A549 (cell line): Measurements from ENCODE around the gene JAZF1. TPM values are rescaled to one million over a fixed set of nuclear protein-coding genes. Genes with fewer than 3 reads are reported as not detected.

Source experiments
- ATAC-seq, 2 experiments: fragments of 200-7000 bp in 1 of 2; fragments of >200 bp in 1 of 2; cut with Nextera tagmentation in 1 of 2; cut with Tn5 transposase in 1 of 2; 3 replicates each; pipeline versions ENCODE4 v1.8.0 to v1.9.1; 2018 to 2020; ENCODE audit warnings: mild to moderate bottlenecking in 1 of 2, moderate library complexity in 1 of 2
- CTCF ChIA-PET: fragments of 300-600 bp; sonication (Branson Sonifier 250); formaldehyde crosslinking; extraction: SDS; loops from one replicate; lab custom pipeline; 2021; ENCODE audit warnings: antibody characterized with exemption, inconsistent platforms; lab: Yijun Ruan, JAX
- POLR2A ChIA-PET: fragments of 350-600 bp; formaldehyde crosslinking; extraction: SDS; loops from one replicate; lab custom pipeline; 2021; ENCODE audit warnings: antibody characterized with exemption, inconsistent platforms; lab: Yijun Ruan, JAX
- DNase-seq, 2 experiments: peaks; one replicate each; pipeline versions ENCODE4 v3.0.0 to v3.0.0-alpha.2; 2011 to 2016; ENCODE audit warnings: low read depth in 1 of 2, low spot score in 1 of 2
- FAIRE-seq: peaks from 2 replicates; lab custom pipeline; 2011; peaks lifted over from hg19 to GRCh38; lab: Jason Lieb, UNC
- H3K27ac ChIP-seq, 2 experiments: fragments of >200 bp; sonication (Bioruptor Twin); formaldehyde crosslinking; 3 replicates each; pipeline ENCODE4 v1.5.1; 2016 to 2017
- H3K4me1 ChIP-seq: fragments of >200 bp; sonication (Bioruptor Twin); formaldehyde crosslinking; 3 replicates; pipeline ENCODE4 v1.6.1; 2016
- H3K4me2 ChIP-seq: fragments of >200 bp; sonication (Bioruptor Twin); formaldehyde crosslinking; 3 replicates; pipeline ENCODE4 v1.6.1; 2016
- H3K4me3 ChIP-seq: fragments of >200 bp; sonication (Bioruptor Twin); formaldehyde crosslinking; 3 replicates; pipeline ENCODE4 v1.5.1; 2016
- H3K9me3 ChIP-seq: fragments of >200 bp; sonication (Bioruptor Twin); formaldehyde crosslinking; 3 replicates; pipeline ENCODE4 v1.6.1; 2016
- ATOH8 ChIP-seq: fragments of 250-450 bp; sonication (Bioruptor Pico); IDR thresholded peaks from 2 replicates; pipeline ENCODE4 v1.5.0; 2020; ENCODE audit warnings: low read depth, mild to moderate bottlenecking, moderate library complexity
- CBX2 ChIP-seq: fragments of 200-600 bp; sonication (generic); IDR thresholded peaks from 2 replicates; pipeline ENCODE4 v1.6.1; 2016; ENCODE audit warnings: low read depth, mild to moderate bottlenecking, borderline replicate concordance
- CHD2 ChIP-seq: fragments of 150-350 bp; IDR thresholded peaks from 2 replicates; pipeline ENCODE4 v1.6.1; 2014; ENCODE audit warnings: low read length; ENCODE audit not compliant: partially characterized antibody
- CHD4 ChIP-seq: fragments of 200-600 bp; sonication (generic); IDR thresholded peaks from 2 replicates; pipeline ENCODE4 v1.6.1; 2016; ENCODE audit warnings: antibody characterized with exemption, mild to moderate bottlenecking, borderline replicate concordance
- CTCF ChIP-seq: fragments of >200 bp; sonication (Bioruptor Twin); formaldehyde crosslinking; IDR thresholded peaks from 3 replicates; pipeline ENCODE4 v1.5.1; 2016
- E2F6 ChIP-seq: IDR thresholded peaks from 2 replicates; pipeline ENCODE4 v1.6.1; 2012; ENCODE audit warnings: low read depth, borderline replicate concordance
- EHMT2 ChIP-seq: fragments of 200-600 bp; sonication (generic); IDR thresholded peaks from 2 replicates; pipeline ENCODE4 v1.6.1; 2016; ENCODE audit warnings: antibody characterized with exemption, low read depth, mild to moderate bottlenecking, moderate library complexity
- FOXS1 ChIP-seq: fragments of 250-450 bp; sonication (Bioruptor Pico); IDR thresholded peaks from 2 replicates; pipeline ENCODE4 v1.5.0; 2020; ENCODE audit warnings: mild to moderate bottlenecking, moderate library complexity
- GATA3 ChIP-seq: IDR thresholded peaks from 2 replicates; pipeline ENCODE4 v1.6.1; 2012; ENCODE audit warnings: borderline replicate concordance
- HOXA7 ChIP-seq: fragments of 250-450 bp; sonication (Bioruptor Pico); IDR thresholded peaks from 2 replicates; pipeline ENCODE4 v1.5.0; 2020; ENCODE audit warnings: mild to moderate bottlenecking, moderate library complexity
- JUN ChIP-seq, 2 experiments: fragments of >200 bp; sonication (Bioruptor Twin); formaldehyde crosslinking; IDR thresholded peaks; 2 replicates in 1 of 2; 3 replicates in 1 of 2; pipeline ENCODE4 v1.6.1; 2016 to 2017
- JUNB ChIP-seq: fragments of >200 bp; sonication (Bioruptor Twin); formaldehyde crosslinking; IDR thresholded peaks from 2 replicates; pipeline ENCODE4 v1.6.1; 2016
- KDM1A ChIP-seq: fragments of 200-600 bp; sonication (generic); IDR thresholded peaks from 2 replicates; pipeline ENCODE4 v1.6.1; 2016; ENCODE audit warnings: low read depth, mild to moderate bottlenecking
- KDM5A ChIP-seq: fragments of 200-600 bp; sonication (generic); IDR thresholded peaks from 2 replicates; pipeline ENCODE4 v1.6.1; 2016; ENCODE audit warnings: antibody characterized with exemption, mild to moderate bottlenecking
- MAFK ChIP-seq: fragments of 450-650 bp; IDR thresholded peaks from 2 replicates; pipeline ENCODE4 v1.6.1; 2014; ENCODE audit not compliant: partially characterized antibody
- NR3C1 ChIP-seq: fragments of >200 bp; sonication (Bioruptor Twin); formaldehyde crosslinking; IDR thresholded peaks from 3 replicates; pipeline ENCODE4 v1.6.1; 2017
- PHF8 ChIP-seq: fragments of 200-600 bp; sonication (generic); IDR thresholded peaks from 2 replicates; pipeline ENCODE4 v1.6.1; 2016; ENCODE audit warnings: low read depth, mild to moderate bottlenecking, antibody characterized with exemption, moderate library complexity, borderline replicate concordance
- POLR2A ChIP-seq: IDR thresholded peaks from 2 replicates; pipeline ENCODE4 v1.6.1; 2012; ENCODE audit warnings: mild to moderate bottlenecking, low read length
- POLR2AphosphoS2 ChIP-seq: conservative IDR thresholded peaks from 2 replicates; pipeline ENCODE4 v1.6.1; 2012; ENCODE audit warnings: low read length, improper control_type of control experiment, inconsistent platforms
- RAD21 ChIP-seq, 2 experiments: fragments of >200 bp in 1 of 2; sonication (Bioruptor Twin) in 1 of 2; formaldehyde crosslinking in 1 of 2; IDR thresholded peaks in 1 of 2; conservative IDR thresholded peaks in 1 of 2; 2 replicates in 1 of 2; 3 replicates in 1 of 2; pipeline ENCODE4 v1.6.1; 2012 to 2018; ENCODE audit warnings: inconsistent platforms in 1 of 2
- SMC3 ChIP-seq: fragments of >200 bp; sonication (Bioruptor Twin); formaldehyde crosslinking; IDR thresholded peaks from 3 replicates; pipeline ENCODE4 v1.6.1; 2018; ENCODE audit warnings: inconsistent platforms
- TFCP2L1 ChIP-seq: fragments of 250-450 bp; sonication (Bioruptor Pico); IDR thresholded peaks from 2 replicates; pipeline ENCODE4 v1.5.0; 2021; ENCODE audit warnings: mild to moderate bottlenecking
- ZNF302 ChIP-seq: fragments of 250-450 bp; sonication (Bioruptor Pico); IDR thresholded peaks from 2 replicates; pipeline ENCODE4 v1.9.0; 2021; ENCODE audit warnings: inconsistent platforms, mild to moderate bottlenecking, moderate library complexity
- WGBS: methylation state at CpG from one replicate; pipeline ENCODE4 v1.1.6; 2017; ENCODE audit errors: missing lambda C conversion rate; 5-methylcytosine and 5-hydroxymethylcytosine counted together
- polyA plus RNA-seq, 4 experiments: library from polyadenylated mRNA; depleted of rRNA in 3 of 4; stranded (reverse); fragments of >200 nt; fragmentation: RNase III in 1 of 4; extraction: RNeasy Plus Mini Kit Qiagen cat#74134 plus additional on column Dnase treatment in 1 of 4; gene quantifications; 2 replicates in 3 of 4; 3 replicates in 1 of 4; pipeline ENCODE4 v1.2.3, GENCODE V29; 2011 to 2017

Gene JAZF1
- polyA plus RNA-seq, 2 of the 4 experiments (the other 2 are of a cell fraction), result 1.9 to 2.8 TPM

- Histone ChIP-seq H3K9me3 (no peaks in the 10 kb centered on the region), H3K27ac (peak overlapping the region; percentile 90 to 92), H3K4me2 (no peak overlapping the region), H3K4me1 (peaks cover 46% of the 10 kb centered on the region), H3K4me3 (no peak overlapping the region)
- ChIA-PET CTCF (interaction anchor here (0.7 to 3.7 kb wide), 7 partner anchors 10 to 51 kb away, joined by 3 to 25 read pairs (median 3); no protein-coding TSS in a partner anchor), POLR2A (no interaction called here)
- DNase-seq, result no peak
- FAIRE-seq, result no peak
- ATAC-seq, result no peak
- peak; percentile 23; the same call in 1 of the 3 replicates for TF ChIP-seq SMC3
- peak in 1 of 2 experiments; percentile 42; a peak in 2 of 5 replicates for TF ChIP-seq RAD21 (conservative IDR thresholded peaks at IDR 0.05 in 1 of 2, IDR thresholded peaks at IDR 0.05 in 1 of 2)
- TF ChIP-seq EHMT2, result no peak
- TF ChIP-seq CTCF, result peak; percentile 18; the same call in 1 of the 3 replicates
These were observed 135.8 kb downstream of the JAZF1 start for GRCh38 chr7:28044825-28045224.

- peak; percentile 39 for FAIRE-seq
- H3K9me3 ChIP-seq, result no peaks in the 10 kb centered on the region
- TF ChIP-seq PHF8 (no peak), HOXA7 (CRISPR knock-in tag) (no peak), E2F6 (no peak), POLR2A (no peak), GATA3 (no peak), CHD4 (no peak), KDM1A (no peak), NR3C1 (no peak), MAFK (no peak), POLR2AphosphoS2 (no peak), TFCP2L1 (CRISPR knock-in tag) (no peak), CHD2 (no peak), ATOH8 (CRISPR knock-in tag) (no peak), KDM5A (no peak), ZNF302 (CRISPR knock-in tag) (no peak), CBX2 (no peak), JUNB (no peak), FOXS1 (CRISPR knock-in tag) (no peak), EHMT2 (no peak), JUN (IDR thresholded peaks at IDR 0.05) (no peak)
These were observed 137.9 kb downstream of the JAZF1 start for GRCh38 chr7:28042721-28043120.

More at GRCh38 chr7:28042721-28043120, 137.9 kb downstream of the JAZF1 start:
- ChIA-PET CTCF (interaction anchor here (0.8 to 3.4 kb wide), 6 partner anchors 14 to 51 kb away, joined by 3 to 12 read pairs (median 7); no protein-coding TSS in a partner anchor), POLR2A (no interaction called here)
- peaks cover 67% of the 10 kb centered on the region for H3K4me1 ChIP-seq
- H3K27ac ChIP-seq, result peak overlapping the region; percentile 90 to 92
- ATAC-seq (no peak), DNase-seq (no peak)
- H3K4me2 ChIP-seq, result no peak overlapping the region
- H3K4me3 ChIP-seq, result no peak overlapping the region
- WGBS, result 92% methylated on average over 1 of the region's 1 CpG
